Body of pancreas (tissue), 4 donors: Measurements from ENCODE around the gene CCM2. TPM values are rescaled to one million over a fixed set of nuclear protein-coding genes. Genes with fewer than 3 reads are reported as not detected.

Source experiments
- ATAC-seq: fragments of 150-250 bp; one replicate; pipeline ENCODE4 v1.9.1; 2016
- DNase-seq, 4 donors: peaks; one replicate each; pipeline ENCODE4 v3.0.0-alpha.2; 2019
- H3K27ac ChIP-seq, 4 donors: fragments of 200-600 bp; sonication (generic); 1 replicate in 3 of 4; 2 replicates in 1 of 4; pipeline versions ENCODE4 v1.5.1 to v1.6.1; 2016 to 2019; ENCODE audit warnings: mild to moderate bottlenecking in 1 of 4, mixed read lengths in 1 of 4, moderate library complexity in 1 of 4
- H3K27me3 ChIP-seq, 2 donors: fragments of 200-600 bp; sonication (generic); one replicate each; pipeline ENCODE4 v1.6.0; 2016; ENCODE audit warnings: mild to moderate bottlenecking in 1 of 2
- H3K36me3 ChIP-seq, 2 donors: fragments of 200-600 bp; sonication (generic); replicated peaks in 1 of 2; 2 replicates each; pipeline ENCODE4 v1.5.1; 2016; ENCODE audit warnings: low read depth in 2 of 2; ENCODE audit not compliant: insufficient read depth in 1 of 2
- H3K4me1 ChIP-seq: fragments of 200-600 bp; sonication (generic); one replicate; pipeline ENCODE4 v1.6.0; 2016
- H3K4me3 ChIP-seq, 2 donors: fragments of 200-600 bp; sonication (generic); 1 replicate in 1 of 2; 2 replicates in 1 of 2; pipeline ENCODE4 v1.5.1; 2016 to 2019
- H3K9me3 ChIP-seq, 3 donors: fragments of 200-600 bp; sonication (generic); 1 replicate in 2 of 3; 2 replicates in 1 of 3; pipeline ENCODE4 v1.5.1; 2016
- CTCF ChIP-seq, 7 experiments: fragments of 450-650 bp in 4 of 7; fragments of 200-600 bp in 3 of 7; sonication (generic) in 3 of 7; IDR thresholded peaks; one replicate each; pipeline ENCODE4 v1.5.1; 2016 to 2019; ENCODE audit warnings: antibody characterized with exemption in 7 of 7
- POLR2A ChIP-seq, 3 donors: fragments of 450-650 bp; IDR thresholded peaks; one replicate each; pipeline ENCODE4 v1.6.1; 2016; ENCODE audit warnings: antibody characterized with exemption in 3 of 3, mild to moderate bottlenecking in 2 of 3
- WGBS, 2 donors: methylation state at CpG; one replicate each; pipeline ENCODE4 v1.1.5; 2017; 5-methylcytosine and 5-hydroxymethylcytosine counted together
- intact Hi-C: fragments of 100-400 bp; cut with DNase I; formaldehyde crosslinking; loops from one replicate; pipeline ENCODE4 v1.15.1; 2023
- total RNA-seq, 2 donors: library from RNA; depleted of rRNA; stranded (reverse); fragments of >200 nt; gene quantifications; one replicate each; pipeline ENCODE4 v1.1.0, GENCODE V29; 2016

Gene CCM2
- total RNA-seq, 2 donors from 2014 or later, result 19.4 to 22.3 TPM

DNA sequence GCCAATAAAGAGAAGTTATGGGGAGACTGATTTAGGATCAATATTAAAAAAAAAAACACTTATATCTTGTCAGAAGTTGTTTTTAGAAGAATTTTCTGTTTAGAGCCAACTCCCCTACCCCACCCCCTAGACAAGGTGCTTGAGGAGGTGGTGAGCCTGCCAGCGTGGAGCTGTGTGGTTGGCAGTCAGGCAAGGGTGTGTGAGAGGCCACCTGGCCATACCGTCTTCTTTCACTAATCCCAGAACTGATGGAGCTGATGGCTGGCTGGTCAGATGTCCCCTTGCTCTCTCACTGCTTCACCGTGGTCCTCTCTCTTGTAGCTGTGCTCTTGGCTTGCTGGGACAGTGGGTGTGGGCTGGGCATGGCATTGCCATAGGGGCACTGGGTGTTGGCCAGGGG, 54.4 kb downstream of the CCM2 start:
- intact Hi-C loops, result no loop called here
- no peak for ATAC-seq
- Histone ChIP-seq H3K4me3 (no peak overlapping the region), H3K27me3 (no peaks in the 10 kb centered on the region), H3K9me3 (no peaks in the 10 kb centered on the region), H3K27ac (no peak overlapping the region), H3K36me3 (no peaks in the 10 kb centered on the region), H3K4me1 (no peaks in the 10 kb centered on the region)
- WGBS, 2 donors, result 90 to 92% methylated on average over 3 of the region's 3 CpGs
- TF ChIP-seq CTCF (IDR thresholded peaks at IDR 0.05), result no peak
- DNase-seq, result no peak

DNA sequence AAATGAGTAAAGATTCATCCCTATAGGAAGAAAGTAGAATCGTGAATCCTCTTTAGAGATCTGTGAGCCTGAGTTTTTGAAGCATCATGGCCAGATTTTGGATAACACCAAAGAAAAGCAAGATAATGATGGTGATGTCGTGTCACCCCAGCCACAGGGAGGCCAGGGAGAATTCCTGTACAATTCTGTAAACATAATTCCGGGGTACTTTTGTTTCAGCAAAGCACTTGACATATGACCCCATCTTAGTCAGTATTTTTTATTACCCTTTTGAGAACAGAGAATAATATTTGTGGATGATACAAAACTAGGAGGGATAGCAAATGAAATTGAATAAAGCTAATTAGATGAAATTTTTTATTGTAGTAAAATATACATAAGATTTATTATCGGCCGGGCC, 55.0 kb downstream of the CCM2 start:
- Histone ChIP-seq H3K36me3 (no peaks in the 10 kb centered on the region), H3K27ac (no peak overlapping the region), H3K27me3 (no peaks in the 10 kb centered on the region), H3K9me3 (no peaks in the 10 kb centered on the region), H3K4me1 (no peaks in the 10 kb centered on the region), H3K4me3 (no peak overlapping the region)
- intact Hi-C loops, result no loop called here
- TF ChIP-seq CTCF (IDR thresholded peaks at IDR 0.05) (no peak), POLR2A (IDR thresholded peaks at IDR 0.05) (no peak)
- WGBS, 2 donors, result 90 to 95% methylated on average over 5 of the region's 5 CpGs
- no peak for DNase-seq
- no peak for ATAC-seq

GRCh38 chr7:45055594-45056219, 55.7 kb downstream of the CCM2 start:
- intact Hi-C loops, result no loop called here
- ATAC-seq (no peak), DNase-seq (no peak)
- Histone ChIP-seq H3K4me1 (no peaks in the 10 kb centered on the region), H3K4me3 (no peak overlapping the region), H3K9me3 (no peaks in the 10 kb centered on the region), H3K36me3 (no peaks in the 10 kb centered on the region), H3K27me3 (no peaks in the 10 kb centered on the region), H3K27ac (no peak overlapping the region)
- TF ChIP-seq POLR2A (IDR thresholded peaks at IDR 0.05) (no peak), CTCF (IDR thresholded peaks at IDR 0.05) (no peak)
- WGBS, 2 donors, result 97 to 99% methylated on average over 5 of the region's 5 CpGs

DNA sequence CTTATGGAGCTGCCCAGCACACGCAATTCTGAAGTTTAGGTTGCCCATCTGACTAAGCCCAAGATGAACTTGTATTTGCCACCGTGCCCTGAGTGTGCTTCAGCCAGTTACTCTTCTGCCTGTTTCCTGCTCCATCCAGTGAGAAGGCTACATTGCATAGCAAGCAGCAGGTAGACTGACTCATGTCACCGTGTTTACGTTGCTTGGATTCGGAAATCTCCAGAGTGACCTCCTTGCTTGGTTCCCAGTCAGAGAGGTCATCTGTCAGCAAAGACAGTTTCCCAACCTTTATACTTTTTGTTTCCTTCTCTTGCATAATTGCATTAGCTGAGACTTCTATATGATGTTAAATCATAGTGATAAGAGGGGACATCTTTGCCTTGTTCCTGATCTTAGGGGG, 57.9 kb downstream of the CCM2 start:
- Histone ChIP-seq H3K4me3 (no peak overlapping the region), H3K36me3 (no peaks in the 10 kb centered on the region), H3K4me1 (no peaks in the 10 kb centered on the region), H3K27ac (no peak overlapping the region), H3K9me3 (no peaks in the 10 kb centered on the region), H3K27me3 (no peaks in the 10 kb centered on the region)
- WGBS, 2 donors, result 87 to 96% methylated on average over 5 of the region's 5 CpGs
- DNase-seq (no peak), ATAC-seq (no peak)
- intact Hi-C loops, result no loop called here
- TF ChIP-seq POLR2A (IDR thresholded peaks at IDR 0.05) (no peak), CTCF (IDR thresholded peaks at IDR 0.05) (no peak)

DNA sequence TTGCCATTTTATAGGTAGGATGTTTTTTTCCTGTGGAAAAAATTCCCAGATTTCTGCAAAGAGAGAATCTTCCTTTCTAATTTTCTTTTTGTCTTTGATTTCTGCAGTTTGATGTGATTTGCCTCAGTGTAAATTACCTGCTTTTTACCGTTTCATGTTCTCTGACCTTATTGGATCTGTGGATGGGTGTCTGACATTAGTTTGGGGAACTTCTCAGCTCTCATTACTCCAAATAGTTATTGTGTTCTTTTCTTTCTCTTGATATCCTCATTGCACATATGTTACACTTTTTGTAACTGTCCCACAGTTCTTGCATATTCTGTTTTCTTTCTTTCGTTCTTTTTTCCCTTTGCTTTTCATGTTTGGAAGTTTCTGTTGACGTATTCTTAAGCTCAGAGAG, 60.3 kb downstream of the CCM2 start:
- Histone ChIP-seq H3K9me3 (no peaks in the 10 kb centered on the region), H3K36me3 (no peaks in the 10 kb centered on the region), H3K27ac (no peak overlapping the region), H3K4me3 (no peak overlapping the region), H3K27me3 (no peaks in the 10 kb centered on the region), H3K4me1 (no peaks in the 10 kb centered on the region)
- DNase-seq, result no peak
- intact Hi-C loops, result no loop called here
- TF ChIP-seq CTCF (IDR thresholded peaks at IDR 0.05), result no peak
- TF ChIP-seq POLR2A (IDR thresholded peaks at IDR 0.05), result no peak
- ATAC-seq, result no peak
- WGBS, 2 donors, result 94 to 96% methylated on average over 3 of the region's 3 CpGs
